DOHH2 (cell line): ENCODE measurements around the gene CYYR1.

Experiments
- CTCF ChIP-seq: fragments of 200-600 bp; sonication (generic); IDR thresholded peaks from one replicate; pipeline ENCODE4 v1.5.1; 2014; ENCODE audit warnings: antibody characterized with exemption, mild to moderate bottlenecking, low read depth, low read length; ENCODE audit not compliant: poor library complexity, severe bottlenecking
- EZH2phosphoT487 ChIP-seq: fragments of 200-600 bp; sonication (generic); IDR thresholded peaks from 2 replicates; pipeline ENCODE4 v1.6.1; 2017; ENCODE audit warnings: borderline replicate concordance, mild to moderate bottlenecking, antibody characterized with exemption, low read length, moderate library complexity, mixed read lengths

DNA sequence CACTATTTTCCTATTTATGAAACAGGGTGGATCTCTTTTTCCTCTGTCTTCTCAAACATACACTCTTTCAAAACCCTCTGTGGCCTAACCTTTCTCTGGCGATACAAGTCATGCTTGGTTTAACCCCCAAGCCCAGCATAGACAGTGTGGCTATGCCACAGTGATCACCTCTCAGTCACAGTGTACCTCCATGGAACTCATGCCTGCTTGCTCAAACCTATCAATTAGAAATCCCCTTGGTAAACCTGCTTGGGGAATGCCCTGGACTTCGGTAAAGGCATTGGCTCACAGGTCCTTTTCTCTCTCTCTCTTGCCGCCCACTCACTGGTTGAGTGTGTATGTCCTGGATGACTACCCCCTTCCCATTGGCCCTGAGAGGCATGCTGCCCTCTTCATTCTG, 147.5 kb downstream of the CYYR1 start:
- no peak for TF ChIP-seq CTCF
- TF ChIP-seq EZH2phosphoT487: no peak
